ENCODE data around the gene CAMTA1.
"Not testable (repeated sequence)": the region's sequence is repeated elsewhere in the genome, so short reads cannot be mapped to it uniquely, and the experiment has no call there.

The CAMTA1 gene

GRCh38 chr1:7681401-7681800 lies 896.1 kb downstream of the CAMTA1 start:
- H3K27ac Mint-ChIP-seq, result no peak overlapping the region
- ATAC-seq, result no peak
- no peak overlapping the region for H3K4me3 Mint-ChIP-seq
- H3K36me3 Mint-ChIP-seq, result no peaks in the 10 kb centered on the region
- peaks cover 14% of the 10 kb centered on the region for H3K27me3 Mint-ChIP-seq
- H3K9me3 Mint-ChIP-seq, result no peaks in the 10 kb centered on the region
- no peaks in the 10 kb centered on the region for H3K4me1 Mint-ChIP-seq

- Mint-ChIP-seq H3K9me3 (no peaks in the 10 kb centered on the region), H3K27ac (no peak overlapping the region), H3K36me3 (no peaks in the 10 kb centered on the region), H3K4me1 (no peaks in the 10 kb centered on the region), H3K4me3 (no peak overlapping the region), H3K27me3 (peaks cover 24% of the 10 kb centered on the region)
- no peak for ATAC-seq
These were observed 898.3 kb downstream of the CAMTA1 start for GRCh38 chr1:7683521-7683920.

DNA sequence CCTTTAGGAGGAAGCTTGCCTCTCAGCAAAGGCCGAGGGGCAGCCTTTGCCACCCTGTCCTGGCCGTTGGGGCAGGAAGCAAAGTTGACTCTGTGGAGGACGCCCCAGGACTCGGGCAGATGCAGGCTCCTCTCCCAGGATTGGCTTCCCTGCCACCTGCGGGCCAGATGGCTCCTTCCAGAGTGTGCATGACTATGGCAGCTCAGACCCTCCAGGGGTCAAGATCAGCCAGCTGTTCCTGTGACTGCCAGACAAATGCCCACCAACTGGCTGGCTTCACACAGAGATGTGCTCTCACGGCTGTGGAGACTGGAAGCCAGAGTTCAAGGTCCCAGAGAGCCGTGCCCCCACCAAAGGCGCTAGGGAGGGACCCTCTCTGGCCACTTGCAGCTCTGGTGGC lies 898.9 kb downstream of the CAMTA1 start:
- Mint-ChIP-seq H3K27me3 (peaks cover 24% of the 10 kb centered on the region), H3K4me3 (no peak overlapping the region)

DNA sequence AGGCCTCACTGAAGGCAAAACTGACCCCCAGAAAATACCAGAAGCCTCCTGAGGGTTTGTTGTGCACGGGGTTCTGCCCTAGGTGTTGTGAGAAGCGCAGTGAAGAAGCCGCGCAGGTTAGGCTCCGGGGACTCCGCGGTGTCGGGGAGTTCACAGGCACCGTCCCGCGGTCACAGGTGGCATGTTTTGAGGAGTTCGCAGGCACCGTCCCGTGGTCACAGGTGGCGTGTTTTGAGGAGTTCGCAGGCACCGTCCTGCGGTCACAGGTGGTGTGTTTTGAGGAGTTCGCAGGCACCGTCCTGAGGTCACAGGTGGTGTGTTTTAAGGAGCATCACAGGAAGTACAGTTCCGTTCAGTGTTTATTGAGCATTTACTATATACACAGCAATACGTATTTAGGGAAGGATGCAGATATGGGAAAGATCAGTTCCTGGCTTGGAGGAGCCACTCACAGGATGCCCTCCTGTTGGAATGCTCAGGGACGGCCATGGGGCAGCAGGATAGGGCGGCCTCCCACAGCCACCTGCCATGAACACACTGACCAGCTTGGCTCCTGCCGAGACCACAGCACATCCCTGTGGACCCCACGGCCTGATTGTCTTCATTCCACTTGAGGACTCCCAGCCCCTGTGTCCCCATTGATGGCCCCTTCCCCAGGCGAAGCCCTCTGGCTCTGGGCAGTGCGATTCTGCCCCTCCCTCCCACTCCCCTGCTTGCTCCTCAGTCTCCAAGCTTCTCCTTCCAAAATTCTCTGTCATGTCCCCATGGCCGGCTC lies 899.8 kb downstream of the CAMTA1 start:
- H3K4me1 Mint-ChIP-seq, result no peaks in the 10 kb centered on the region
- no peaks in the 10 kb centered on the region for H3K36me3 Mint-ChIP-seq
- H3K27ac Mint-ChIP-seq, result no peak overlapping the region
- peaks cover 24% of the 10 kb centered on the region for H3K27me3 Mint-ChIP-seq
- H3K4me3 Mint-ChIP-seq, result no peak overlapping the region
- H3K9me3 Mint-ChIP-seq, result no peaks in the 10 kb centered on the region
- ATAC-seq, result no peak

More for the DNA sequence above, 898.9 kb downstream of the CAMTA1 start:
- H3K36me3 Mint-ChIP-seq, result no peaks in the 10 kb centered on the region
- H3K9me3 Mint-ChIP-seq, result no peaks in the 10 kb centered on the region
- H3K4me1 Mint-ChIP-seq, result no peaks in the 10 kb centered on the region
- no peak overlapping the region for H3K27ac Mint-ChIP-seq
- no peak for ATAC-seq

GRCh38 chr1:7686301-7686850 lies 901.1 kb downstream of the CAMTA1 start:
- Mint-ChIP-seq H3K27me3 (peaks cover 32% of the 10 kb centered on the region), H3K4me1 (no peaks in the 10 kb centered on the region), H3K27ac (no peak overlapping the region), H3K36me3 (no peaks in the 10 kb centered on the region), H3K4me3 (no peak overlapping the region), H3K9me3 (no peaks in the 10 kb centered on the region)
- no peak for ATAC-seq

- H3K4me3 Mint-ChIP-seq, result no peak overlapping the region
- no peak for ATAC-seq
- H3K36me3 Mint-ChIP-seq, result no peaks in the 10 kb centered on the region
- H3K4me1 Mint-ChIP-seq, result no peaks in the 10 kb centered on the region
- H3K9me3 Mint-ChIP-seq, result peaks cover 3% of the 10 kb centered on the region
- H3K27ac Mint-ChIP-seq, result no peak overlapping the region
- H3K27me3 Mint-ChIP-seq, result peaks cover 32% of the 10 kb centered on the region
These were observed 902.2 kb downstream of the CAMTA1 start for GRCh38 chr1:7687411-7687810.

DNA sequence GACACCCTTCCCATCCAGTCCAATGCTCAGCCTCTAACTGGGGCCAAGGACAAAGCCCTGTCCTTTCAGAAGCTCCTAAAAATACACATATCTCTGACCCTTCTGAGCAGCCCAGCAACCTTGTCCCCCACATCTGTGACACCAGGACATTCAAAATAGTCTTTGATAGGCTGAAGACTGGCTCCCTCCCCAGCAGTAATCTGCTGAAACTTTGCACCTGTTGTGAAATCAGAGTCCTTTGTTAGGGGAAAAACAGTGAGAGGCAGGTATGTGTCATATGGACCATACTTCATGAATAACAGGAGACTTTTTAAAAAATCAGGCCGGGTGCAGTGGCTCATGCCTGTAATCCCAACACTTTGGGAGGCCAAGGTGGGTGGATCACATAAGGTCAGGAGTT lies 903.4 kb downstream of the CAMTA1 start:
- H3K36me3 Mint-ChIP-seq, result no peaks in the 10 kb centered on the region
- peaks cover 33% of the 10 kb centered on the region for H3K27me3 Mint-ChIP-seq
- no peaks in the 10 kb centered on the region for H3K4me1 Mint-ChIP-seq
- H3K9me3 Mint-ChIP-seq, result peaks cover 8% of the 10 kb centered on the region
- H3K27ac Mint-ChIP-seq, result no peak overlapping the region
- ATAC-seq, result no peak
- H3K4me3 Mint-ChIP-seq, result no peak overlapping the region

DNA sequence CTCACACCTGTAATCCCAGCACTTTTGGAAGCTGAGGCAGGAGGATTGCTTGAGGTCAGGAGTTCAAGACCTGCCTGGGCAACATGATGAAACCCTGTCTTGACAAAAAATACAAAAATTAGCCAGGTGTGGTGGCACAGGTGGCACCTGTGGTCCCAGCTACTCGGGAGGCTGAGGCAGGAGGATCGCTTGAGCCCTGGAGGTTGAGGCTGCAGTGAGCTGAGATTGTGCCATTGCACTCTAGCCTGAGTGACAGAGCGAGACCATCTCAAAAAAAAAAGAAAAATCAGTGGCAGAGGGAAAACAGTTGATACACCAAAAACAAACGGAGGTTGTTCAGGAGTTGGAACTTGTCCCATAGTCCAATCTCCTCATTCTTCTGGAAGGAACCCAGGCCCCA lies 904.1 kb downstream of the CAMTA1 start:
- not testable (repeated sequence) for ATAC-seq, H3K4me3 Mint-ChIP-seq, H3K36me3 Mint-ChIP-seq, H3K27ac Mint-ChIP-seq, H3K4me1 Mint-ChIP-seq
- H3K27me3 Mint-ChIP-seq, result peaks cover 40% of the 10 kb centered on the region
- peaks cover 12% of the 10 kb centered on the region for H3K9me3 Mint-ChIP-seq

DNA sequence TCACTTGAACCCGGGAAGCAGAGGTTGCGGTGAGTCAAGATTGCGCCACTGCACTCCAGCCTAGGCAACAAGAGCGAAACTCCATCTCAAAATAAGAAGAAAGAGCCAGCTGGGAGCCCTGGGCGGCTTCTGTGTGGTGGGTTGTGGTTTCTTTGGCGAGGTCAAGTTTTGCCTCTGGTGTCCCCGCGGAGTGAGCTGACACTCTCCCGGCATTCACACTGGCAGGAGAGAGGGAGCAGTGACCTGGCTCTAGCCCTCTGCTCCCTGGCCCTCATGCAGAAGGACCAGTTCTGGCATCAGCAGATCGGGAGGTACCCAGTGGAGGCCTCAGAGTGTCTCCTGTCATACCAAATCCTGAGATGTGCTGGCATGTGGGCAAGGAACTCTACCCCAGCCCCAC lies 904.8 kb downstream of the CAMTA1 start:
- no peak overlapping the region for H3K27ac Mint-ChIP-seq
- no peaks in the 10 kb centered on the region for H3K36me3 Mint-ChIP-seq
- H3K9me3 Mint-ChIP-seq, result peaks cover 15% of the 10 kb centered on the region
- no peak overlapping the region for H3K4me3 Mint-ChIP-seq
- ATAC-seq, result no peak
- H3K4me1 Mint-ChIP-seq, result no peaks in the 10 kb centered on the region
- peaks cover 46% of the 10 kb centered on the region for H3K27me3 Mint-ChIP-seq

- H3K4me1 Mint-ChIP-seq, result no peaks in the 10 kb centered on the region
- H3K4me3 Mint-ChIP-seq, result no peak overlapping the region
- no peaks in the 10 kb centered on the region for H3K36me3 Mint-ChIP-seq
- peaks cover 40% of the 10 kb centered on the region for H3K27me3 Mint-ChIP-seq
- no peak for ATAC-seq
- peaks cover 15% of the 10 kb centered on the region for H3K9me3 Mint-ChIP-seq
- no peak overlapping the region for H3K27ac Mint-ChIP-seq
These were observed 905.4 kb downstream of the CAMTA1 start for GRCh38 chr1:7690496-7691182.

GRCh38 chr1:7691576-7691975 lies 906.3 kb downstream of the CAMTA1 start:
- no peak for ATAC-seq
- Mint-ChIP-seq H3K36me3 (no peaks in the 10 kb centered on the region), H3K27ac (no peak overlapping the region), H3K27me3 (peaks cover 31% of the 10 kb centered on the region), H3K9me3 (peaks cover 15% of the 10 kb centered on the region), H3K4me3 (no peak overlapping the region), H3K4me1 (no peaks in the 10 kb centered on the region)

- no peak overlapping the region for H3K4me3 Mint-ChIP-seq
- no peak overlapping the region for H3K27ac Mint-ChIP-seq
- H3K27me3 Mint-ChIP-seq, result peaks cover 26% of the 10 kb centered on the region
- no peaks in the 10 kb centered on the region for H3K36me3 Mint-ChIP-seq
- no peaks in the 10 kb centered on the region for H3K4me1 Mint-ChIP-seq
- no peak for ATAC-seq
- H3K9me3 Mint-ChIP-seq, result peaks cover 15% of the 10 kb centered on the region
These were observed 906.8 kb downstream of the CAMTA1 start for GRCh38 chr1:7692005-7692404.

DNA sequence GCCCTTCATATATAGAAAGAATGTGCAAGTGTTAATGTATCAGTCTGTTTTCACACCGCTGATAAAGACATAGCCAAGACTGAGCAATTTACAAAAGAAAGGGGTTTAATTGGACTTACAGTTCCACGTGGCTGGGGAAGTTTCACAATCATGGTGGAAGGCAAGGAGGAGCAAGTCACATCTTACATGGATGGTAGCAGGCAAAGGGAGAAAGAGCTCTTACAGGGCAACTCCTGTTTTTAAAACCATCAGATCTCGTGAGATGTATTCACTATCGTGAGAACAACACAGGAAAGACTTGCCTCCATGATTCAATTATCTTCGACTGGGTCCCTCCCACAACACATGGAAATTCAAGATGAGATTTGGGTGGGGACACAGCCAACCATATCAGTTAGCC lies 907.8 kb downstream of the CAMTA1 start:
- peaks cover 15% of the 10 kb centered on the region for H3K9me3 Mint-ChIP-seq
- peaks cover 23% of the 10 kb centered on the region for H3K27me3 Mint-ChIP-seq
- H3K36me3 Mint-ChIP-seq, H3K27ac Mint-ChIP-seq, H3K4me3 Mint-ChIP-seq, ATAC-seq, H3K4me1 Mint-ChIP-seq: not testable (repeated sequence)

DNA sequence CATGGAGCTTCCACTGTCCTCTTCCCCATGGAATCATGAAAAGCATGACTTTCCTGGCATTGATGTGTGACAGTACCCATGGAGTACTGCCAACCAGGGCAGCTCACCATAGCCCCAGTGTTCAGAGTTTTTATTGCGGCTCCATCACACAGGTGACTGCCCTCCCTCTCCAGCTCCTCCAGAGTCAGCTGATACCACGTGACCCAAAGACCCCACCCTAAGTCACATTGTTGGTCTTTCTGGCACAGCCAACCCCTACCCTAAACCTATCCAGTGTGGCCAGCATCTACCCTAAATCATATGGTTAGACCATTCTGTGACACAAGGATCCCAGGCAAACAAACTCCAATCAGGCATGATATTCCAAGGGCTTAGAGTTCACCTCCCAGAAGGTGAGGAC lies 908.4 kb downstream of the CAMTA1 start:
- Mint-ChIP-seq H3K4me1 (no peaks in the 10 kb centered on the region), H3K9me3 (peaks cover 15% of the 10 kb centered on the region), H3K27ac (no peak overlapping the region), H3K36me3 (no peaks in the 10 kb centered on the region), H3K27me3 (peaks cover 23% of the 10 kb centered on the region), H3K4me3 (no peak overlapping the region)
- ATAC-seq, result no peak

GRCh38 chr1:7694600-7695496 lies 909.6 kb downstream of the CAMTA1 start:
- H3K27me3 Mint-ChIP-seq, result peaks cover 23% of the 10 kb centered on the region
- no peak overlapping the region for H3K4me3 Mint-ChIP-seq
- peaks cover 15% of the 10 kb centered on the region for H3K9me3 Mint-ChIP-seq
- no peaks in the 10 kb centered on the region for H3K36me3 Mint-ChIP-seq
- ATAC-seq, result no peak
- no peak overlapping the region for H3K27ac Mint-ChIP-seq
- H3K4me1 Mint-ChIP-seq, result no peaks in the 10 kb centered on the region
